Measurements from ENCODE around the gene PRKG1.
"Not testable (repeated sequence)": the region's sequence is repeated elsewhere in the genome, so short reads cannot be mapped to it uniquely, and the experiment has no call there.

The PRKG1 gene

DNA sequence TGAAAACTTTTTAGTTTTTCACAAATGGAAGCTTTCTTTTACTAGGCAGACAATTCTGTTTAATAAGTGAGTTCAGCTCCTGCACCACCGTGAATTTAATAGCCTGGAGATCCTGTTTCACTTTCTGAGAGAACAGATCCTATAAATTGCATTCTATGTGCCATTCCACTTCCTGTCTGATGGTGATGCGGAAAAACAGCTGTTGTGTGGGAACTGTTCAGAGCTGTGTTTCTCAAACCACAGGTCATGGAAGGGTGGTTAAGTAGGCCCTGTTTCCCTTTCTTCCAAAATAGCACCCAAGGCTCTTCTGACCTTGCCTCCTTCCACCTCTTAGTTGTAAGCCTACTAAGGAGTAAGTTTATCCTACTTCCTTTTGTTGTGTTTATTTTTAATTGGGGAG lies 1142.6 kb downstream of the PRKG1 start:
- DNase-seq (ENCODE audit: low read depth), result no peak

DNA sequence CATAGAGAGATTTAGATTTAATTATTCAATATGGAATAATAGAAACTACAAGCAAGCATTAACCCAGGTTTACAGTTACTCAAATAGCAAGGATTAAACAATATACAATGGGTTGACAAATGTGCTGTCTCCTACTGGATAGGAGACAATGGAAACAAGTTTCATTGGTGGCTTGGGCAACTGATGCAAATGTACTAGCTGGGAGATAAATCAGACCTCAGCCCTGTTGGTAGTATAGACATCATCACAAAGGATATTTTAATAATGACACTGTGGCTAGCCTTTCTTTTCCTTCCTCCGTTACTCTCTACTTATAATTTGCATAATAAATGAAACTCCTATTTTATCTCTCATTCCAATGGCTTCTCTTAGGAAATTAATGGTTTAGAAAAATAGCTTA lies 1143.2 kb downstream of the PRKG1 start:
- no peak for DNase-seq (ENCODE audit: low read depth)

DNA sequence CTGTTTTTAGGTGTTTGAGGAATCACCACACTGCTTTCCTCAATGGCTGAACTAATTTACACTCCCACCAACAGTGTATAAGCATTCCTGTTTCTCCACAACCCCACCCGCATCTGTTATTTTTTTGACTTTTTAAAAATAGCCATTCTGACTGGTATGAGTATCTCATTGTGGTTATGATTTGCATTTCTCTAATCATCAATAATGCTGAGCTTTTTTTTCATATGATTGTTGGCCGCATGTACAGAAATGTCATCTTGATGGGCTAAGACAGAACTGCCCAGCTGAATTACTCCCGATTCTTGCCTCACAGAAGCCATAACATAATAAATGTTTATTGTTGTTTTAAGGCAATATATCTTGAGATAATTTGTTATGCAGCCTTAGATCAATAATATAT lies 1146.7 kb downstream of the PRKG1 start:
- DNase-seq (ENCODE audit: low read depth), result no peak

DNA sequence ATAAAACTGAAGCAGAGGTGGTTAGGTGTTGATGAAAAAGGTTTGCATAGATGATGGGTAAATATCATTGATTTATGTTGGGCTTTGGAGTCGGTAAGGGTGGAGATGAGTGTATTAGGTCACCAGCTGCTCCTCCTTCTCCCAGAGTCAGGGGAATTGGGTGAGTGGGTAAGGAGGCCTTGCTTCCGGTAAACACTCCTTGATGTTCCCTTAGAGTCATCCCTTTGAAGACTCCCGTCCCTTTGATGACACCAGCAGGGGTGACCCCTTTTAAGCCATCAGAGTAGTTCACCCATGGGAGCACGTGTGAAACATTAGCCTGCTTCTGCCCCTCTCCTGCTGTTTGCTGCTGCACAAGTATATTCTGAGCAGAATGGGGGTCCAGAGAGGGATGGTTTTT lies 1147.6 kb downstream of the PRKG1 start:
- no peak for DNase-seq (ENCODE audit: low read depth)

DNA sequence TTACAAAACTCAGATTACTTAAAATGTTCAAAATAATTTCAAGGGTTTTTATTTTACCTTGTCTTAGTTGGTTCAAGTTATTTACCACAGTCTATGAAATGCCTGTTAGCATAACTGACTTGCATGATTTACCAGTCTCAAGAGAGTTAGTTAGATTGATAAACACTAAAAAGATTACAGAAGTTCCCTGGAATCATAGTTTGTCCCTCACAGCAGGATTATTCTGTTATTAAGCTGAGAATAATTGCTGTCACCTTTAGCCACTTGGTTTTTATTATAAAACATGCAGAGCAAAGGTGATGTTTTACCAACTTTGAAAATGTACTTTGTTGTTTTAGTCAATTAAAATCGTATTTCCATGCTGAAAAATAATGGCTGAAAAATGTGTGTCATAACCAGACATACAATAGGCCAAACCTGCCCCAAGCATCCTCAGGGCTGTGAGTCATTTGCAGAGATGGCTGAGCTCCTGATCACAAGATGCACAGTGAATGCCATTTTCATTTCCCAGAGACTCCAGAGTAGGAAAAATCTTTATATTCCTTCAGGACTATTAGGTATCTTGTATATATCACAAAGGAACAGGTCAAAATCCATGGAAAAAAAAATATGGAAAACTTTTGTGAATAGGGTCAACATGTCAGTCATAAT lies 1152.0 kb downstream of the PRKG1 start:
- DNase-seq (ENCODE audit: low read depth), result no peak

DNA sequence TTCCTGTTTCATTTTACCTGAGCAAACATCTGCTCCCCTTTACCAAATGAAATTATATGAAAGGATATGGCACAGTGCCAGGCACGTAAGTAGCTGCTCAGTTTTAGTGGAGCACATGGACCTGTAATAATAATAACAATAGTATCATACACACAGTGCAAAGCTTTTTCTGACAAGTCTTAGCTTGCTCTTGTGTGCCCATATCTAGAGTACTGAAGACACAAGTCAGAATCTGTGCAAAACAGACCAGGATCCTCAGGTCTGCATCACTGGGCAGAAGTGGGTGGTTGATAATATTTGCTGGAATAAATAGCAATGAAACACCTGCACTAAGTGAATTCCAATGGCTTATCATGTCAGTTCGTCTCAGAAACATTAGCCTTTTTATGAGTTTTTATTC lies 1154.3 kb downstream of the PRKG1 start:
- no peak for DNase-seq (ENCODE audit: low read depth)

DNA sequence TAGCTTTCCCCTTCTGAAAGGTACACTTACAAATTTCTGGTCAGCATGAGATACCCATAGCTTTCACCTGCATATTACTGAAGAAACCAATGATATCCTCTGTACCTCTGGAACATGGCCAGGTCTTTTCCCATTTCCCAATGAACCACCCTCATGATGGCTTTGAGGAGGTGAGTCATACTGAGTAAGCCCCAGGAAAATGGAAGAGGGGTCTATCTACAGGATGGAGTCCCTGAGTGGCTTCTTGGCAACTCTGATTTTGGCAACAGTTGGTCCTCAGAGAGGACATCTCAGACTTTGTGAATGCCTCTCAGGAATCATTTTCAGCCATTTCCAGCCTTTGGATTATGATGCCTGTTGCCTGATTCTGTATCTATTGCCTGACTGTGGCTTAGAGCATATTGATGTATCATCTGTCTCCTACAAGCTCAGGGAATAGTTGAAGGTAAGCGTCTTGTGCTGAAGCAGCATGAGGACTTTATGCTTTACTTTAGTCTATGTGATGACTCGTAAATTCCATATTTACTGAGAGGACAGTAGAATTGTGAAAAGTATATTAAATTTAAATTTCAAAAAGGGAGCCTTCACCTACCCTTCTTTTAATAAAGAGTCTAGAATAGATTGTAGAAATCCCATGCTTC lies 1155.1 kb downstream of the PRKG1 start:
- no peak for DNase-seq (ENCODE audit: low read depth)

DNA sequence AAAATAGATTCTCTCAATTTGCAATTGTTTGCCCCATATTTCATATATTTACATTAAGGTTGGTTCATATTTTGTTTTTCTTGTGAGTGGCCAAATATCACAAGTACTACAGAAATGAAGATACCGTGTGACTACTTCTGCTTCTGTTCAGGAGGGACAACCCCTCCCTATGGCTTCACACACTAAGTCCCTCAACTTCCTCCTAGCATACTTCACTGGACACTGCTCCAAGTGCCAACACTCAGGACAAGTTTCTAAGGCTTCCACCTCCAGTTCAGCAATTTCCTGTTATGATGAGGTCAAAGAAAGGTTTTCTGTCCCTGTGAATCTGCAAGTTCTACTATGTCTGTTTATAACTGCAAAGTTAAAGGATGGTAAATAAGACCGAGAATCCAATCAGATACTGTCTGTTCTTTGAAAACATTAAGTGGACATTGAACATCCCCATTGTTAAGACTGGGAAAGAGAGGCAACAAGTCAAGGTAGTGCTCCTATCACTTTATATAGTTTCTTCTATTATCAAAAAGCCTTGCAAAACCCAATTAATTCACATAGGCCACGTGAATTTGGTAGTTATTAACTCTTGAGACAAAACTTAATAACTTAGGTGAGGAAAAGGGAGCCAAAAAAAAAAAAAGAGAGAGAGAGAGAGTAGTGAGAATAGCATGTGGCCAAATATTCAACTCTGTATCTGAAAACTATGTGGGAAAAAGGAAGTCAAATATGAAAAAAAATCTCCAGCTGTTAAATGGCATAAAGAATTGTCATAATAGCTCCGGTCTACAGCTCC lies 1158.5 kb downstream of the PRKG1 start:
- no peak for DNase-seq (ENCODE audit: low read depth)

DNA sequence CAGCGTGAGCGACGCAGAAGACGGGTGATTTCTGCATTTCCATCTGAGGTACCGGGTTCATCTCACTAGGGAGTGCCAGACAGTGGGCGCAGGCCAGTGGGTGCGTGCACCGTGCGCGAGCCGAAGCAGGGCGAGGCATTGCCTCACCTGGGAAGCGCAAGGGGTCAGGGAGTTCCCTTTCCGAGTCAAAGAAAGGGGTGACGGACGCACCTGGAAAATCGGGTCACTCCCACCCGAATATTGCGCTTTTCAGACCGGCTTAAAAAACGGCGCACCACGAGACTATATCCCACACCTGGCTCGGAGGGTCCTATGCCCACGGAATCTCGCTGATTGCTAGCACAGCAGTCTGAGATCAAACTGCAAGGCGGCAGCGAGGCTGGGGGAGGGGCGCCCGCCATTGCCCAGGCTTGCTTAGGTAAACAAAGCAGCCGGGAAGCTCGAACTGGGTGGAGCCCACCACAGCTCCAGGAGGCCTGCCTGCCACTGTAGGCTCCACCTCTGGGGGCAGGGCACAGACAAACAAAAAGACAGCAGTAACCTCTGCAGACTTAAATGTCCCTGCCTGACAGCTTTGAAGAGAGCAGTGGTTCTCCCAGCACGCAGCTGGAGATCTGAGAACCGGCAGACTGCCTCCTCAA lies 1159.2 kb downstream of the PRKG1 start:
- DNase-seq (ENCODE audit: low read depth), result not testable (repeated sequence)

DNA sequence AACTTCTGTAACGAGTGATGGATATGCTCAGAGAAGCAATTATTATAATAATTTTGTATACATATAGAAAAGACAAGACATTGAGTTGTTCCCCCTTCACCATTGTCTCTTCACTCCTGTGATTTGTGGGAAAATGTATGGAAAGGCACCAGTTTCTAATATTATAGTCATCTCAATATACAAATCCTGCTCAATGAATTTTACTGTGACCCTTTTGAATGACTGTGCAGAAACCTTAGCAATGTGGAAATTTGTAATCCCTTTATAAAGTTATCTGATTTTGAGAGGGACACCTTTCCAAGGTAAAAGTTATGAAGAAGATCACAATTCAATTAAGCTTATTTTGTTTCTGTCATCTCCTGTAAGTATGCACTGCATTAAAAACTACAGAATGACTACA lies 1165.5 kb downstream of the PRKG1 start:
- DNase-seq (ENCODE audit: low read depth), result no peak

DNA sequence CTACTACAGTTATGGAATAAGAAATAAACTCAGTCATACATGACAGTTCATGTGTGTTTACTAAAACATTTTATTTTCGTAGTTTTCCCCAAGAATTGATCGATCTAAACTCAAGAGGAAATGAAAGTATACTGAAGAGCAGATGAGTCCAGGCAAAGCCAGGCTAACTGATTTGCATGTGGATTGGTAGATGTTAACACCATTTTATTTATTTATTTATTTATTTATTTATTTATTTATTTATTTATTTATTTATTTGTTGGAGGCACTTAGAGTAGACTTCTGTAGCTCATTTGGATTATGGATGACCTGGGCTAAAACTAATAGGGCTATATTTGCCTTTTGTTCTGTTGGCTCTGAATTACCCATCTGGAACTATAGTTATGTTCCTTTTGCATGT lies 1171.3 kb downstream of the PRKG1 start:
- DNase-seq (ENCODE audit: low read depth), result no peak

DNA sequence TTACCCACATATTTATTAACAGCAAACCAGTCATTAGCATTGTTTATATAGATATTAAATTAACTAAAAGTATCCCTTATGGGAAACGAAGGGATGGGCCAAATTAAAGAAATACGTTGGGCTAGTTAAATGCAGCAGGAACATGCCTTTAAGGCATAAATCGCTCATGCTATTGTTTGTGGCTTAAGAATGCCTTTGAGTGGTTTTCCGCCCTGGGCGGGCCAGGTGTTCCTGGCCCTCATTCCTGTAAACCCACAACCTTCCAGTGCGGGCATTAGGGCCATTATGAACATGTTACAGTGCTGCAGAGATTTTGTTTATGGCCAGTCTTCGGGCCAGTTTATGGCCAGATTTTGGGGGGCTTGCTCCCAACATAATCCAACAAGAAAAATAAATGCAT lies 1173.6 kb downstream of the PRKG1 start:
- not testable (repeated sequence) for DNase-seq (ENCODE audit: low read depth)

DNA sequence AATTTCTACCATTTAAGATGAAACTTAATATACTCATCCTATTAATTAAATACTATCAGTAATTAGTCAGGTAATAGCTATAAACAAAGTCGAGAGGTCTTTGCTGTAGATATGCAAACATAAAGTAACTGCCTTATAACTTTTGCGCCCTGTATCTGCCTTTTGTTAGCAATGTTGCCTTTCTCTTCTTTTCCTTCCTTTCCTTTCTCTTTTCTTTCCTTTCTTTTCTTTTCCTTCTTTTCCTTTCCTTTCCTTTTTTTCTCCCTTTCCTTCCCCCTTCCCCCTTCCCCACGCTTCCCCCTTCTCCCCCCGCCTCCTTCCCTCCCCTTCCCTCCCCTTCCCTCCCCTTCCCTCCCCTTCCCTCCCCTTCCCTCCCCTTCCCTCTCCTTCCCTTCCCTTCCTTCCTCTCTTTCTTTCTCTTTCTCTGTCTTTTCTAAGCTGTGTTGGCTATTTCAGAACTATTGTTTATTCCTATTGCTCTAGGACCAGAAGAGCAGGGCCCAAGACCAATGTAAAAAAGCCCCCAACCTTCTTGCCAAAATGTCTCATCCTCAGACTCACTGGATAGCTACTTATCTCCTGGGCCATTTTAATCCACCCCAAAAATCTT lies 1174.5 kb downstream of the PRKG1 start:
- no peak for DNase-seq (ENCODE audit: low read depth)

DNA sequence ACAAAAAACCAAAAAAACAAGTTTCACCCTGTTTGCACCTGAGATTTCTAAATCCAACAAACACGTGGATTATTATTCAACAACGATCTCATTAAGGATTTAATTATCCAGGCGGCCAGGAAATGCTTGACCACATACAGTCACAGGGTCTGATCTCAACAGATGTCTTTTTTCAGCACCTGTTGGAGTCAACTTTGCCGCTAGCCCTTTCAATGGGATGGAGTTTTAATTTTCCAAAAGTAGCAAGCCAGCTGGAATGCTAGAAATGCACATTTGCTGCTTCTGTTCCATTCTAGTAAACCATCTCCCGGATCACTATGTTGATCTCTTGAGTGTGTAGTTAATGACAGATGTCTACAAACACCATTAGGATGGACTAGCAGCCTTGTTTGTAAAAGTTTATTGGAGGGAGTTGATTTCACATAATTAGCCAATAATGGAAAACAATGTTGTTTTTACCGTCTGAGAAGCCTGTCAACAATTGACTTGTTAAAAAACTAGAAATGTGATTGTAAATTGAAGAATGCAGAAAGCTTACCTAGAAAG lies 1175.6 kb downstream of the PRKG1 start:
- no peak for DNase-seq (ENCODE audit: low read depth)

DNA sequence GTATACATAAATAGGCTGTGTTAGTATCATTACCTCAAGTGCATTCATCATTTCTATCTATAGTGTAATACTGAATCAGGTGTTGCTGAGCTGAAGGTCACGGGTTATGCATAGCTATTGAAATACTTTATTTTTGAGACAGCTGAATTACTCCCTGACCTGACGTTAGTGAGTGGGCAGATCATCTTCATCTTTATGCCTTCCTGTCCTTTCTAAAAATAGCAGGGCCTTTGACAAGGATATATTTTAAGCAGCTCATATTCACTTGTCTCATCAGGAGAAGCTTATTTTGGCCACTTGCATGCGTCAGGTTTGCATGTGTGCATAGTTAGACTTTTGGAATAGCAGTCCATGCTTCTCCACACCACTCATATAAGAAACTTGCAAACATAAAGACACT lies 1176.2 kb downstream of the PRKG1 start:
- DNase-seq (ENCODE audit: low read depth), result no peak

DNA sequence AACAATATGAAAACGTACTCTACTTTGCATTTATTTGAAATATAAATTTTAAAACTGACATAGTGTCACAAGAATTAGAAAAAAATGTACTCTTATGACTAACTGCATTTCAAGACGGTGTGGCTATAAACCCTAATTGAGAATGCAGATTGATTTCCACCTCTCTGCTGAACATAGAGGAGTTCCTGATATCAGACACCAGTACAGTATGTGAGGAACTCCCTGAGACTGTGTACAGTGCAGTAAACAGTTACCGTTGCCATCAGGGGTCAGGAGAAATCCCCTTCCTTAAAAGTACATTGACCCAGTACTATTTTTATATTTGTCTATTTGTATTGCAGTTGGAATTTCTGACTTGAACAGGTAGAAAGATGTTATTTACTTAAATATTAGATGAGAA lies 1178.0 kb downstream of the PRKG1 start:
- no peak for DNase-seq (ENCODE audit: low read depth)

DNA sequence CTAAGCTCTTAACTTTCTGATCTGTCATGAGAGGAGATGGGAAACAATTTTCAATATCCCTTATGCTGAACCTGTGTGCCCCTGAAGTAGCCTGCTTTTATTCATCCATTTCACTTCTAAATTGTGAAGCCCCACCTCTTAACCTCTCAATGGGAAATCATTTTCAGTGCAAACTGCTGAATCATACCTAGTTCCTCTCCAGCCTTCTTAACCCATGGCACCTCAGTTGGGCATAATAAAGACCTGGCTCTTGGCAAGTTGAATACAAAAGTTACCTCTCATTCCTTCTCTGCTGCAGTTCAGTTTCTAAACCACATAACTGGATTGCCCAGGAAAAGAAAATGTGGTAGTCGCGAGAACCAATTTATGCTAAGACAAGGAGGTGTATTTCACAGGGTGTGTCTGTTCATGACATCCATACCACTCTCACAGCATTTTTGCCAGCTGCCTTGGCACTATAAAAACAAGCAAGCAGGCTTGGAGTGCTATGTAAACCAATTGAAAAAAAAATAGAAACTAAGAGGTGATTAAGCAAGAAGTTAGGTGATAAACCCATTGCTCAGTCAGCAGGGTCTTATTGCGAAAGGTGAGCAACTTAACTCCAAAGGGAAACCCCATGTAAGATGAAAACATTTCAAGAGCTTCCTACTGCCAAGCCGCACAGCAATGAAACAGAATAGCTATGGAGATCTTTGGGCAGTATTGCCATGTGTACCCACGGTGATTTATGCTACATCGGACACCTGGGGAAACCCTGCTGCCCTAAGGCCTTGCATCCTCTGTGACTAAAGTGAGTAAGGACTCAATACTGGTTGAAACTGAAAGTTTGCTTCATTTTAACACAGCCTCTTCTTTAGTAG lies 1182.8 kb downstream of the PRKG1 start:
- no peak for DNase-seq (ENCODE audit: low read depth)

DNA sequence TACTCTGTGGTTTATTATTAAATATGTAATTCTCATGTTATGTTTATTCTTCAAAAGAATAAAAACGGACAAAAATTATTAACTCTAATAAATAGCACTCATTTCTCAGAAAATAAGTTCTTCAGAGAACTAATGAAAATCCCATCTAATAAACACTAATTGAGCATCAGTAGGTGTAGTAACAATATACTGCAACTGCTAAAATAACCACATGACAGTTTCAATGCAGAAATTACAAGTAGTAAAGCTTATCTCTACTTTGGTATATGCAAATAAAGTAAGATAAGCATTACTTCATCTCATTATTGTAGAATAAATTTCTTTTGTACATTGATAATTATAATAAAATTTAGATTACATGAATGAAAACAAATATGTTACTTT lies 1183.4 kb downstream of the PRKG1 start:
- no peak for DNase-seq (ENCODE audit: low read depth)

DNA sequence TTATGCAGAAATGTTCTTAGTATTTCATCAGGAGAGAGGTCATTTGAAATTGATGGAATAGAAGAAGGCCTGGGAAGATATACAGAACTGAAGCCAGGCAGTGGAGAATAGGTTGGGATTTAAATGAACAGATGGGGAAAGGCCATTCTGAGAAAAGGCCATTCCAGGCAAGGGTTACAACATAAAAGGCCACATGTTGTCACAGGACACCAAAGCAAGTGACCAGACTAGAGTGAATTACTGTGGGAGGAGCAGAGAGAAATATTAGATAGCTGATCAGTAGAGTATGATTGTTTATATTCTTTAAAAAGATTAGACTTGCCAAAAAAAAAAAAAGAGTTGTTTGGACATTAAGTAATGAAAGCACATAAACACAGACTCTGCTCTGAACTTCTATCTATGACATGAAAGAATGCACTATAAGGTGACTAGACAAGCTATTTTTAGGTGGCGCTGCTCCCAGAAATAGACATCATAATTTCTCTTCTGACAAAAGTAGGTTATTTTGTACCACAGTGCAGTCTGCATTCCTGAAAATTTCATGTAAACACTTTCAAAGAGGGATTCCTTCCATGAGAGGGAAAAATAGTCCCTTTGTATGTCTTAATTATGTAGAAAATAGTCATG lies 1184.6 kb downstream of the PRKG1 start:
- DNase-seq (ENCODE audit: low read depth), result no peak

DNA sequence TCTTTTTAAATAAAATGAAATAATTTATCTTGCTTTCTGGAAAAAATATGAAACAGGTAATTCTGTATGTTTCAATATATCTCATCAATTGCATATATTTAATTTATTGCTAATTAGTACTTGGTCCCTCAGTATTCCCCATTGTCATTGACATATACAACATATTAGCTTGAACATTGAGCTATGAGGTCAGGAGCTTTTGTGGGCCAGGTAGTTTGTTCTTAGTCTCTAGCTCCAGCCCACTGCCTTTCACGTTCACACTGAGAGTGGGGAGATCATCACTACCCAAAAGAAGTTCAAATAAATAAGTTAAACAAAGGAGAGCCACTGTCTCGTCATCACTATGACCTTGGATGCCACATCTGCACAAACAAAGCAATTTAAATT lies 1185.1 kb downstream of the PRKG1 start:
- no peak for DNase-seq (ENCODE audit: low read depth)

DNA sequence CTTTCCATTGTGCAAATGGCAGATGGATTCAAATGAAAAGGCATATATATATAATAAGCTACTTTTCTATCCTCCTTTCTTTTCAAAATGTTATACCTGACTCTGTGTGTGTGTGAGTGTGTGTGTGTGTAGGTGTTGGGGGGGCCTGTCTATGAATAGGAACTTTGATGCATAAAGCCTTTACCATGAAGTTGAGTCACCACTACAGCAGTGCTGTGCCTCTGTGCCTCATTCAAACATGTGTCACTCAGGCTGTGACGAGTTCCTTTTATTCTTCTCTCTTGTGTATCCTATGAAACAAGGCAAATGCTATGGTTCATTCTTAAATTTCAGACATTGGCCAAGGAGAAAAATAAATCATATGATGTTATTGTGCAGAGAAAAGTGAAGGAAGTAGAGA lies 1187.1 kb downstream of the PRKG1 start:
- DNase-seq (ENCODE audit: low read depth), result no peak

All from stimulated activated CD4-positive, alpha-beta T cell treated with anti-CD3 and anti-CD28 coated beads, Interleukin-2, amount 100 ng/mL, for 4 hours (primary cell).